A549 (cell line): Measurements from ENCODE around the gene ITPKB. TPM values are rescaled to one million over a fixed set of nuclear protein-coding genes. Genes with fewer than 3 reads are reported as not detected.

ENCODE experiments used
- ATAC-seq, 2 experiments: fragments of 200-7000 bp in 1 of 2; fragments of >200 bp in 1 of 2; cut with Nextera tagmentation in 1 of 2; cut with Tn5 transposase in 1 of 2; 3 replicates each; pipeline versions ENCODE4 v1.8.0 to v1.9.1; 2018 to 2020; ENCODE audit warnings: mild to moderate bottlenecking in 1 of 2, moderate library complexity in 1 of 2
- CTCF ChIA-PET: fragments of 300-600 bp; sonication (Branson Sonifier 250); formaldehyde crosslinking; extraction: SDS; loops from one replicate; lab custom pipeline; 2021; ENCODE audit warnings: antibody characterized with exemption, inconsistent platforms; lab: Yijun Ruan, JAX
- POLR2A ChIA-PET: fragments of 350-600 bp; formaldehyde crosslinking; extraction: SDS; loops from one replicate; lab custom pipeline; 2021; ENCODE audit warnings: antibody characterized with exemption, inconsistent platforms; lab: Yijun Ruan, JAX
- DNase-seq, 2 experiments: peaks; one replicate each; pipeline versions ENCODE4 v3.0.0 to v3.0.0-alpha.2; 2011 to 2016; ENCODE audit warnings: low read depth in 1 of 2, low spot score in 1 of 2
- FAIRE-seq: peaks from 2 replicates; lab custom pipeline; 2011; peaks lifted over from hg19 to GRCh38; lab: Jason Lieb, UNC
- H3K27ac ChIP-seq, 2 experiments: fragments of >200 bp; sonication (Bioruptor Twin); formaldehyde crosslinking; 3 replicates each; pipeline ENCODE4 v1.5.1; 2016 to 2017
- H3K4me1 ChIP-seq: fragments of >200 bp; sonication (Bioruptor Twin); formaldehyde crosslinking; 3 replicates; pipeline ENCODE4 v1.6.1; 2016
- H3K4me2 ChIP-seq: fragments of >200 bp; sonication (Bioruptor Twin); formaldehyde crosslinking; 3 replicates; pipeline ENCODE4 v1.6.1; 2016
- H3K4me3 ChIP-seq: fragments of >200 bp; sonication (Bioruptor Twin); formaldehyde crosslinking; 3 replicates; pipeline ENCODE4 v1.5.1; 2016
- H3K9me3 ChIP-seq: fragments of >200 bp; sonication (Bioruptor Twin); formaldehyde crosslinking; 3 replicates; pipeline ENCODE4 v1.6.1; 2016
- BHLHE40 ChIP-seq: IDR thresholded peaks from 2 replicates; pipeline ENCODE4 v1.6.1; 2012; ENCODE audit warnings: low read depth, low read length, inconsistent platforms
- HOXB13 ChIP-seq: fragments of 250-450 bp; sonication (Bioruptor Pico); IDR thresholded peaks from 2 replicates; pipeline ENCODE4 v1.5.0; 2020; ENCODE audit warnings: low read depth, mild to moderate bottlenecking, moderate library complexity
- JUN ChIP-seq, 2 experiments: fragments of >200 bp; sonication (Bioruptor Twin); formaldehyde crosslinking; IDR thresholded peaks; 2 replicates in 1 of 2; 3 replicates in 1 of 2; pipeline ENCODE4 v1.6.1; 2016 to 2017
- KDM5A ChIP-seq: fragments of 200-600 bp; sonication (generic); IDR thresholded peaks from 2 replicates; pipeline ENCODE4 v1.6.1; 2016; ENCODE audit warnings: antibody characterized with exemption, mild to moderate bottlenecking
- NFE2L2 ChIP-seq: fragments of 150-350 bp; conservative IDR thresholded peaks from 2 replicates; pipeline ENCODE4 v1.6.1; 2014; ENCODE audit warnings: low read length
- NR3C1 ChIP-seq: fragments of >200 bp; sonication (Bioruptor Twin); formaldehyde crosslinking; IDR thresholded peaks from 3 replicates; pipeline ENCODE4 v1.6.1; 2017
- PHF8 ChIP-seq: fragments of 200-600 bp; sonication (generic); IDR thresholded peaks from 2 replicates; pipeline ENCODE4 v1.6.1; 2016; ENCODE audit warnings: low read depth, mild to moderate bottlenecking, antibody characterized with exemption, moderate library complexity, borderline replicate concordance
- POLR2A ChIP-seq: IDR thresholded peaks from 2 replicates; pipeline ENCODE4 v1.6.1; 2012; ENCODE audit warnings: mild to moderate bottlenecking, low read length
- RAD21 ChIP-seq, 2 experiments: fragments of >200 bp in 1 of 2; sonication (Bioruptor Twin) in 1 of 2; formaldehyde crosslinking in 1 of 2; IDR thresholded peaks in 1 of 2; conservative IDR thresholded peaks in 1 of 2; 2 replicates in 1 of 2; 3 replicates in 1 of 2; pipeline ENCODE4 v1.6.1; 2012 to 2018; ENCODE audit warnings: inconsistent platforms in 1 of 2
- SMC3 ChIP-seq: fragments of >200 bp; sonication (Bioruptor Twin); formaldehyde crosslinking; IDR thresholded peaks from 3 replicates; pipeline ENCODE4 v1.6.1; 2018; ENCODE audit warnings: inconsistent platforms
- TFCP2L1 ChIP-seq: fragments of 250-450 bp; sonication (Bioruptor Pico); IDR thresholded peaks from 2 replicates; pipeline ENCODE4 v1.5.0; 2021; ENCODE audit warnings: mild to moderate bottlenecking
- TP53 ChIP-seq: fragments of 250-450 bp; sonication (Bioruptor Pico); IDR thresholded peaks from 2 replicates; pipeline ENCODE4 v1.5.0; 2021; ENCODE audit warnings: mild to moderate bottlenecking, moderate library complexity
- ZNF302 ChIP-seq: fragments of 250-450 bp; sonication (Bioruptor Pico); IDR thresholded peaks from 2 replicates; pipeline ENCODE4 v1.9.0; 2021; ENCODE audit warnings: inconsistent platforms, mild to moderate bottlenecking, moderate library complexity
- ZSCAN20 ChIP-seq: fragments of 250-450 bp; sonication (Bioruptor Pico); IDR thresholded peaks from 2 replicates; pipeline ENCODE4 v1.8.0; 2022; ENCODE audit warnings: mild to moderate bottlenecking, moderate library complexity
- WGBS: methylation state at CpG from one replicate; pipeline ENCODE4 v1.1.6; 2017; ENCODE audit errors: missing lambda C conversion rate; 5-methylcytosine and 5-hydroxymethylcytosine counted together
- polyA plus RNA-seq, 4 experiments: library from polyadenylated mRNA; depleted of rRNA in 3 of 4; stranded (reverse); fragments of >200 nt; fragmentation: RNase III in 1 of 4; extraction: RNeasy Plus Mini Kit Qiagen cat#74134 plus additional on column Dnase treatment in 1 of 4; gene quantifications; 2 replicates in 3 of 4; 3 replicates in 1 of 4; pipeline ENCODE4 v1.2.3, GENCODE V29; 2011 to 2017
- TF ChIP-seq, protein P1 (sequence below): IDR thresholded peaks from 2 replicates; pipeline ENCODE4 v1.6.1; 2012; ENCODE audit warnings: low read depth, borderline replicate concordance
- TF ChIP-seq, protein P2 (sequence below): fragments of 250-450 bp; sonication (Bioruptor Pico); IDR thresholded peaks from 2 replicates; pipeline ENCODE4 v1.5.0; 2020; ENCODE audit warnings: low read depth, mild to moderate bottlenecking, moderate library complexity
- TF ChIP-seq, protein P3 (sequence below): fragments of 250-450 bp; sonication (Bioruptor Pico); IDR thresholded peaks from 2 replicates; pipeline ENCODE4 v1.5.0; 2021; ENCODE audit warnings: mild to moderate bottlenecking, moderate library complexity, borderline replicate concordance

The ITPKB gene
- polyA plus RNA-seq, 2 of the 4 experiments (the other 2 are of a cell fraction): 1.7 to 2.8 TPM

DNA sequence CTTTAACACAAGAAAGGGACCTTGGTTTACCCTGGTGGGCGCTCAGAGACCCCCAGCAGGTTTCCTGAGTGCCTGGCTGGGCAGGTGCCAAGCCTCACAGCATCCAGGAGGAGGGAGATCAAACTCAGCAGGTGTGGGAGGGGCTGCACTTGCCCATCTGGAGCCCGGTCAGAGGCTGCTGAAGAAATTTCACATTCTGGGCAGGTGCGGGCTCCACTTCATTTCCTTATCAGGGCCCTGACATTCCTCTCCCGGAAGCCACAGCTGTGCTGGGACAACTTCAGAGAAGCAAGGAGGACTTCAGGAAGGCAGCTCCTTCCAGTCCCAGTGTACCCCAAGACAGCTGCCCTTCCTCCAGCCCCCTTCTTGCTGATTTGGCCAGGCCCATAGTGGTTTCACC, 82.9 kb downstream of the ITPKB start:
- TF ChIP-seq, protein P1, sequence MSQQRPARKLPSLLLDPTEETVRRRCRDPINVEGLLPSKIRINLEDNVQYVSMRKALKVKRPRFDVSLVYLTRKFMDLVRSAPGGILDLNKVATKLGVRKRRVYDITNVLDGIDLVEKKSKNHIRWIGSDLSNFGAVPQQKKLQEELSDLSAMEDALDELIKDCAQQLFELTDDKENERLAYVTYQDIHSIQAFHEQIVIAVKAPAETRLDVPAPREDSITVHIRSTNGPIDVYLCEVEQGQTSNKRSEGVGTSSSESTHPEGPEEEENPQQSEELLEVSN: no peak
- no peak for TF ChIP-seq RAD21 (conservative IDR thresholded peaks at IDR 0.05 in 1 of 2, IDR thresholded peaks at IDR 0.05 in 1 of 2)
- no peak for TF ChIP-seq SMC3
- no peak for TF ChIP-seq NR3C1
- no peak for TF ChIP-seq TFCP2L1 (CRISPR knock-in tag)
- TF ChIP-seq, all 56 proteins: peak for 0
- no peak overlapping the region for H3K4me2 ChIP-seq
- no peaks in the 10 kb centered on the region for H3K9me3 ChIP-seq
- ChIA-PET CTCF (interaction anchor here (4.3 kb wide), 1 partner anchor 22 kb away, joined by 17 read pairs; no protein-coding TSS in a partner anchor), POLR2A (no interaction called here)
- WGBS: 72% methylated on average over 2 of the region's 4 CpGs
- no peak overlapping the region for H3K4me3 ChIP-seq
- DNase-seq: no peak
- FAIRE-seq: no peak
- 0 out of 3 replicates have a peak, but pooled peaks cover 3% of the 10 kb centered on the region for H3K4me1 ChIP-seq
- ATAC-seq: no peak
- H3K27ac ChIP-seq: no peak overlapping the region

DNA sequence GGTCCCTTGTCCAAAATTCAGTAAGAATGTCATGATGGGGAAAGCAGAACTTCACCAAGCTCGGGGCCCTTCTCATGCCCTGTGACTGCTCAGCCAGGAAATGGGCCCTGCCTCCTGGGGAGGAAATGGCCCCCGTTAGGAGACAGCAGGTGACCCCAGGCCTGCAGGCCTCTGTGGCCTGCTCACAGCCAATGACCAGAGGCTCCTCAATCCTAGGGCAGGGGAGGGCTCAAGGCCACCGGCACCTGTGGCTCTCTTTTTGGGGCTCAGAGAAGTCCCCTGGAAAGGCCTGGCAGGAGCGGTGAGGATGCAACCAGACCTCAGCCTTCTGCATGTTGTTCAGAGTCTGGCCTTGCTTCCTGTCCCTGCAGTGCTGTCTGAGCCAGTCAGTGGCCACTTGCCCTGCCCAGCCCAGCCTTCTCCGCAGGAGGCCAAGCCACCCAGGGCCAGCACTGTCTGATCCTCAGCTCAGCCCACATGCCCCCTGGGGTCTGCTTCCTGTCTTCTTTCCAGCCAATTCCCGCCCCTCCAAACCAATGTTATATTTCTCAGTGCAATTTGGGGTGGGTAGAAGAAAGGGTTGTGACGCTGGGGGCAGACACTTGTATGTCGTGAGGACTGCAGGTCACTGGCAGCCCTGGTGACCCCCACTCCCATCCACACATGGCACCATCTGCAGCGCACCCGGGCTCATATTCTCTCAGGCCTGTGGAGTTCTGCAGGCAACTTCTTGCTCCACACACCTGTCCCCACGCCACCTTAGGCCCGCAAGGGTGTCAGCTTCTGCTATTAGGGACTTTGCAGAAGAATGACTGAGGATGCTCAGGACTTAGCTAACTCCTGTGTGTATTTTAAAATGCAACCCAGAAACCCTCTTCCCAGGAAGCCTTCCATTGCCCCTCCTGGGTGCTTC, 83.6 kb downstream of the ITPKB start:
- no peak overlapping the region for H3K4me2 ChIP-seq
- no peak overlapping the region; a peak in 1 of 6 replicates for H3K27ac ChIP-seq
- POLR2A ChIA-PET: no interaction called here
- CTCF ChIA-PET: interaction anchor here (4.3 kb wide), 1 partner anchor 22 kb away, joined by 17 read pairs; no protein-coding TSS in a partner anchor
- DNase-seq (no peak), FAIRE-seq (no peak), ATAC-seq (no peak; a peak in 1 of 6 replicates)
- H3K9me3 ChIP-seq: no peaks in the 10 kb centered on the region
- 88% methylated on average over 10 of the region's 12 CpGs for WGBS
- no peak for TF ChIP-seq HOXB13
- no peak overlapping the region for H3K4me3 ChIP-seq
- H3K4me1 ChIP-seq: 0 out of 3 replicates have a peak, but pooled peaks cover 3% of the 10 kb centered on the region

DNA sequence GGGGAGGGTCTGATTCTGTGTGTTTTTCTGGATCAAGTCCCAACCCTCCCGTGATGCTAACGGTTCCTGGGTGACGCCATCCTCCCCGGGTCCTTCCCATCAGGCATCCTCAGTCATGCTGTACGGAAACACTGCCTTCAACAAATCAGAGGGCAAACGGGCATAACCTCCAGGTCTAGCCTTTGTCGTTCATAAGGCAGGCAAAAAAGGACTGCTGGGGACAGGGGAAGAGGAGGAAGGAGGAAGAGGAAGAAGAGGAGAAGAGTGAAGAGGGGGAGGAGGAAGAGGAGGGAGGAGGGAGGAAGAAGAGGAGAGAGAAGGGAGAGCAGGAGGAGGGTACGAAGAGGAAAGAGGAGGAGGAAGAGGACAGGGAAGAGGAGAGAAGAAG, 84.4 kb downstream of the ITPKB start:
- ATAC-seq: no peak
- DNase-seq: no peak
- POLR2A ChIA-PET: no interaction called here
- Histone ChIP-seq H3K9me3 (no peaks in the 10 kb centered on the region), H3K4me1 (0 out of 3 replicates have a peak, but pooled peaks cover 3% of the 10 kb centered on the region), H3K4me3 (no peak overlapping the region), H3K4me2 (no peak overlapping the region), H3K27ac (no peak overlapping the region)
- WGBS: 71% methylated on average over 8 of the region's 8 CpGs
- CTCF ChIA-PET: interaction anchor here (0.8 to 4.3 kb wide), 4 partner anchors 21 to 173 kb away, joined by 3 to 17 read pairs (median 4); no protein-coding TSS in a partner anchor
- no peak for TF ChIP-seq NFE2L2
- TF ChIP-seq ZNF302: no peak
- TF ChIP-seq, protein P2, sequence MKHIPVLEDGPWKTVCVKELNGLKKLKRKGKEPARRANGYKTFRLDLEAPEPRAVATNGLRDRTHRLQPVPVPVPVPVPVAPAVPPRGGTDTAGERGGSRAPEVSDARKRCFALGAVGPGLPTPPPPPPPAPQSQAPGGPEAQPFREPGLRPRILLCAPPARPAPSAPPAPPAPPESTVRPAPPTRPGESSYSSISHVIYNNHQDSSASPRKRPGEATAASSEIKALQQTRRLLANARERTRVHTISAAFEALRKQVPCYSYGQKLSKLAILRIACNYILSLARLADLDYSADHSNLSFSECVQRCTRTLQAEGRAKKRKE: no peak
- no peak for TF ChIP-seq BHLHE40
- no peak for TF ChIP-seq SMC3
- TF ChIP-seq TP53: no peak
- TF ChIP-seq, protein P3, sequence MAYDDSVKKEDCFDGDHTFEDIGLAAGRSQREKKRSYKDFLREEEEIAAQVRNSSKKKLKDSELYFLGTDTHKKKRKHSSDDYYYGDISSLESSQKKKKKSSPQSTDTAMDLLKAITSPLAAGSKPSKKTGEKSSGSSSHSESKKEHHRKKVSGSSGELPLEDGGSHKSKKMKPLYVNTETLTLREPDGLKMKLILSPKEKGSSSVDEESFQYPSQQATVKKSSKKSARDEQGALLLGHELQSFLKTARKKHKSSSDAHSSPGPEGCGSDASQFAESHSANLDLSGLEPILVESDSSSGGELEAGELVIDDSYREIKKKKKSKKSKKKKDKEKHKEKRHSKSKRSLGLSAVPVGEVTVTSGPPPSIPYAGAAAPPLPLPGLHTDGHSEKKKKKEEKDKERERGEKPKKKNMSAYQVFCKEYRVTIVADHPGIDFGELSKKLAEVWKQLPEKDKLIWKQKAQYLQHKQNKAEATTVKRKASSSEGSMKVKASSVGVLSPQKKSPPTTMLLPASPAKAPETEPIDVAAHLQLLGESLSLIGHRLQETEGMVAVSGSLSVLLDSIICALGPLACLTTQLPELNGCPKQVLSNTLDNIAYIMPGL (CRISPR knock-in tag): no peak
- no peak for FAIRE-seq

DNA sequence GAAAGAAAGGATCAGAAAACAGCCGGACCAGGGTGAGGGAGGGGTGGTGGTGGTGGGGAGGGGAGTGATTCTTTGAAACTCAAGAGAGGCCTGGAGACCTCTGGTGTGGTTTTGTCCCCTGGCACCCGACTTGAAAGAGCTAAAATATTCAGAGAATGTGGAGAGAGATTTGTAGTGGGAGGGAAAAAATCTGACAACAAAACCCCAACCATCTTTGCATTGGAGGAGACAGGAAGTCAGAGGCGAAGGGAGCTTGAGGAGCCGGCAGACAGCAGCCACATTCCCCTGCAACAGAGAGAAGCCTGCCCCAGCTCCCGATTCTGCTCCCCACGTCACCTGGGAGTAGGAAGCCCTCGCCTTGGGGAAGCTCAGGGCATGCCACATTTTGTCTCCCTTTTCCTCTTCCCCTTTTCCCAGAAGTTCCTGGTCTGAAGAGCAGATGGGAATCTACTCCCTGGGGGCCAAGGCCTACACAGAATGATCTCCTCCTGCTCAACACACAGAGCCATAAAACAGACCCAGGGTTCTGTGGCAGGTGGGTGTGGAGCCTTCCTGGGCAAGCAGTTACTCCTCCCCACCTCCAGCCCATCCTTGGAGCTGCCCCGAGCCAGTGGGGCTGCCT, 84.9 kb downstream of the ITPKB start:
- ChIA-PET POLR2A (no interaction called here), CTCF (interaction anchor here (0.8 to 2.0 kb wide), 5 partner anchors 14 to 246 kb away, joined by 3 to 5 read pairs (median 3); partner anchors contain the start of gene PARP1)
- H3K27ac ChIP-seq: no peak overlapping the region
- 66% methylated on average over 8 of the region's 8 CpGs for WGBS
- 0 out of 3 replicates have a peak, but pooled peaks cover 3% of the 10 kb centered on the region for H3K4me1 ChIP-seq
- no peak overlapping the region for H3K4me2 ChIP-seq
- DNase-seq (no peak), FAIRE-seq (no peak), ATAC-seq (no peak)
- H3K9me3 ChIP-seq: no peaks in the 10 kb centered on the region
- H3K4me3 ChIP-seq: no peak overlapping the region
- TF ChIP-seq KDM5A (no peak), POLR2A (no peak), ZSCAN20 (CRISPR knock-in tag) (no peak), JUN (IDR thresholded peaks at IDR 0.05) (no peak), PHF8 (no peak)
- TF ChIP-seq, protein P1: no peak
